ENCODE measurements around the gene PFDN2. TPM values are rescaled to one million over a fixed set of nuclear protein-coding genes. Genes with fewer than 3 reads are reported as not detected.
"Not testable (repeated sequence)": the region's sequence is repeated elsewhere in the genome, so short reads cannot be mapped to it uniquely, and the experiment has no call there.

Gene PFDN2
- total RNA-seq, 1 experiment from 2014 or later, result 129 TPM

- no peaks in the 10 kb centered on the region for H3K27me3 Mint-ChIP-seq (ENCODE audit: unreplicated experiment)
- H3K27ac Mint-ChIP-seq (ENCODE audit: unreplicated experiment), result no peak overlapping the region
- TF ChIP-seq, protein P1, sequence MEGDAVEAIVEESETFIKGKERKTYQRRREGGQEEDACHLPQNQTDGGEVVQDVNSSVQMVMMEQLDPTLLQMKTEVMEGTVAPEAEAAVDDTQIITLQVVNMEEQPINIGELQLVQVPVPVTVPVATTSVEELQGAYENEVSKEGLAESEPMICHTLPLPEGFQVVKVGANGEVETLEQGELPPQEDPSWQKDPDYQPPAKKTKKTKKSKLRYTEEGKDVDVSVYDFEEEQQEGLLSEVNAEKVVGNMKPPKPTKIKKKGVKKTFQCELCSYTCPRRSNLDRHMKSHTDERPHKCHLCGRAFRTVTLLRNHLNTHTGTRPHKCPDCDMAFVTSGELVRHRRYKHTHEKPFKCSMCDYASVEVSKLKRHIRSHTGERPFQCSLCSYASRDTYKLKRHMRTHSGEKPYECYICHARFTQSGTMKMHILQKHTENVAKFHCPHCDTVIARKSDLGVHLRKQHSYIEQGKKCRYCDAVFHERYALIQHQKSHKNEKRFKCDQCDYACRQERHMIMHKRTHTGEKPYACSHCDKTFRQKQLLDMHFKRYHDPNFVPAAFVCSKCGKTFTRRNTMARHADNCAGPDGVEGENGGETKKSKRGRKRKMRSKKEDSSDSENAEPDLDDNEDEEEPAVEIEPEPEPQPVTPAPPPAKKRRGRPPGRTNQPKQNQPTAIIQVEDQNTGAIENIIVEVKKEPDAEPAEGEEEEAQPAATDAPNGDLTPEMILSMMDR (IDR thresholded peaks at IDR 0.05; ENCODE audit: unreplicated experiment), result no peak
- DNase-seq, result no peak
- CTCF ChIA-PET, result interaction anchor here (0.7 to 0.8 kb wide), 2 partner anchors 104 to 151 kb away, joined by 4 to 9 read pairs; partner anchors contain the start of gene TOMM40L
- no peak overlapping the region for H3K4me3 Mint-ChIP-seq (ENCODE audit: low read depth, unreplicated experiment)
- BruUV-seq (replicated peaks), result no TSS peak
- intact Hi-C loops (cut with micrococcal nuclease; ENCODE audit: unreplicated experiment), result no loop called here
- H3K4me1 Mint-ChIP-seq (ENCODE audit: low read depth, unreplicated experiment), result peaks cover 16% of the 10 kb centered on the region
- H3K36me3 Mint-ChIP-seq (ENCODE audit: insufficient read depth, unreplicated experiment), result peaks cover 90% of the 10 kb centered on the region
- H3K9me3 Mint-ChIP-seq (ENCODE audit: low read depth, unreplicated experiment), result no peaks in the 10 kb centered on the region
Measured at GRCh38 chr1:161121834-161122233, 4.0 kb upstream of the PFDN2 start.

DNA sequence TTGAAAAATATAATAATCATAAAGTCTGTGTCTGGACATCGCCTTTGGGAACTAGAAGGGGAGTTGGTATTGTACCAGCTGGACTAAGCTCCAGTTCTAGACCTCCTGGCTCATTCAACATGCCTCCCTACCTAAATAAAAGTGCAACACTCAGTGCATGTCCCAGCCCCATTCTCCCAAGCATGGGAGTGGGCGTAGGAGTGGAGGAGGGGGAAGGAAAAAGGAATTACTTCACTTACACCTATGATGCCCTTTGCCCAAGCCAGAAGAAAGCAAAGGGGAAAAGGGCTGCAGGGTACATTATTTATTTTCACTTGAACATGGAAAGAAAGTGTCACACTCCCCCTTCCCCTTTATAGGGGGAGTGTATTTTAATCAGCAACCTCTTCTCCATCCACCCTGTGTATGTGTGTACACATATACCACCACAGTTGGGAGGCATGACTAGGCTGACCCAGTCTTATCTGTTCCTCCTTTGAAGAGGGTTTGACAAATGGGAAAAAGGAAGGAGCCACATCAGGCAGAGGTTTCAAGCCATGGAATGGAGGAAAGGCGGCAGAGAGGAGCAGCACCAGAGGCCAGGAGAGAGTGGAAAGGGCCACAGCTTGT, 3.3 kb upstream of the PFDN2 start:
- intact Hi-C loops (cut with micrococcal nuclease; ENCODE audit: unreplicated experiment), result no loop called here
- CTCF ChIA-PET, result interaction anchor here (0.6 to 0.8 kb wide), 4 partner anchors 23 to 898 kb away, joined by 4 to 9 read pairs (median 5); partner anchors contain the start of gene TOMM40L
- DNase-seq, result no peak
- Mint-ChIP-seq H3K4me3 (ENCODE audit: low read depth, unreplicated experiment) (no peak overlapping the region), H3K9me3 (ENCODE audit: low read depth, unreplicated experiment) (no peaks in the 10 kb centered on the region), H3K27me3 (ENCODE audit: unreplicated experiment) (no peaks in the 10 kb centered on the region), H3K27ac (ENCODE audit: unreplicated experiment) (no peak overlapping the region), H3K4me1 (ENCODE audit: low read depth, unreplicated experiment) (peaks cover 23% of the 10 kb centered on the region), H3K36me3 (ENCODE audit: insufficient read depth, unreplicated experiment) (peaks cover 90% of the 10 kb centered on the region)
- BruUV-seq (replicated peaks), result no TSS peak
- TF ChIP-seq, protein P1 (IDR thresholded peaks at IDR 0.05; ENCODE audit: unreplicated experiment), result no peak

DNA sequence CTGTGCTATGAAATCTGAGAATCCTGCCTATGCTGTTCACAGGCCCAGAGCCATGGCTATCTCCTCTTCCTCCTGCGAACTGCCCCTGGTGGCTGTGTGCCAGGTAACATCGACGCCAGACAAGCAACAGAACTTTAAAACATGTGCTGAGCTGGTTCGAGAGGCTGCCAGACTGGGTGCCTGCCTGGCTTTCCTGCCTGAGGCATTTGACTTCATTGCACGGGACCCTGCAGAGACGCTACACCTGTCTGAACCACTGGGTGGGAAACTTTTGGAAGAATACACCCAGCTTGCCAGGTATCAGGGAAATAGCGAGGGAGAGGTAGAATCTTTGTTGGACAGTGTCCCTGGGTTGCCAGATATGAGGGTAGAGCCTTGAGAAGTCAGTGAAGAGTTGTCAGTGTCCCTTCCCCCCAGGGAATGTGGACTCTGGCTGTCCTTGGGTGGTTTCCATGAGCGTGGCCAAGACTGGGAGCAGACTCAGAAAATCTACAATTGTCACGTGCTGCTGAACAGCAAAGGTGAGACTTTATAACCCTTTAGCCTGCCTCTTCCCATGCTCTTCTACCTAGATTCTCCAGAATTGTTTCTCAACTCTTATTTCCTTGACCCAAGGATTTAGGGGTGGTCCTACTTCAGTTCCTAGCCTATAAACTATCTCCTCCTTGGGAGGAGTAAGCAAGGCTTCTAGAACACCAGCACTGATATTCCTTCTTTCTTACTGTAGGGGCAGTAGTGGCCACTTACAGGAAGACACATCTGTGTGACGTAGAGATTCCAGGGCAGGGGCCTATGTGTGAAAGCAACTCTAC, 1.5 kb upstream of the PFDN2 start:
- DNase-seq, result peak; percentile 36
- Mint-ChIP-seq H3K9me3 (ENCODE audit: low read depth, unreplicated experiment) (no peaks in the 10 kb centered on the region), H3K27ac (ENCODE audit: unreplicated experiment) (peak overlapping the region; percentile 95), H3K36me3 (ENCODE audit: insufficient read depth, unreplicated experiment) (peaks cover 93% of the 10 kb centered on the region), H3K4me3 (ENCODE audit: low read depth, unreplicated experiment) (peak overlapping the region; percentile 99), H3K4me1 (ENCODE audit: low read depth, unreplicated experiment) (peaks cover 38% of the 10 kb centered on the region), H3K27me3 (ENCODE audit: unreplicated experiment) (no peaks in the 10 kb centered on the region)
- CTCF ChIA-PET, result no interaction called here
- TF ChIP-seq, protein P1 (IDR thresholded peaks at IDR 0.05; ENCODE audit: unreplicated experiment), result peak; percentile 59
- BruUV-seq (replicated peaks), result no TSS peak
- intact Hi-C loops (cut with micrococcal nuclease; ENCODE audit: unreplicated experiment), result loop anchor here (2.0 kb wide), 1 partner anchor 14 kb away; the partner anchor contains the start of gene DEDD

DNA sequence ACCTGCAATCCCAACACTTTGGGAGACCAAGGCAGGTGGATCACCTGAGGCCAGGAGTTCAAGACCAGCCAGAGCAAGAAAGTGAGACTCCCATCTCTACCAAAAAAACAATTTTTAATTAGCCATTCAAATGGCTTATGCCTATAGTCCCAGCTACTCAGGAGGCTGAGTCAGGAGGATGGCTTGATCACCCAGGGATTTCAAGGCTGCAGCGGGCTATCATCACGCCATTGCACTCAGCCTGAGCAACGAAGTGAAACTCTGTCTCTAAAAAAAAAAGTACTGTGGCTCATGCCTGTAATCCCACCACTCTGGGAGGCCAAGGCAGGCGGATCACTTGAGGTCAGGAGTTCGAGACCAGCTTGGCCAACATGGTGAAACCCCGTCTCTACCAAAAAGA, 1.9 kb downstream of the PFDN2 start:
- H3K27ac Mint-ChIP-seq (ENCODE audit: unreplicated experiment), result peak overlapping the region; percentile 94
- peaks cover 72% of the 10 kb centered on the region for H3K36me3 Mint-ChIP-seq (ENCODE audit: insufficient read depth, unreplicated experiment)

More for the DNA sequence above, 1.9 kb downstream of the PFDN2 start:
- DNase-seq; intact Hi-C loops (cut with micrococcal nuclease; ENCODE audit: unreplicated experiment); BruUV-seq (replicated peaks); H3K9me3 Mint-ChIP-seq (ENCODE audit: low read depth, unreplicated experiment); H3K27me3 Mint-ChIP-seq (ENCODE audit: unreplicated experiment); CTCF ChIA-PET: not testable (repeated sequence)
- Mint-ChIP-seq H3K4me1 (ENCODE audit: low read depth, unreplicated experiment) (peaks cover 62% of the 10 kb centered on the region), H3K4me3 (ENCODE audit: low read depth, unreplicated experiment) (peak overlapping the region; percentile 99)

All from Calu3 (cell line).